Activated CD4-positive, alpha-beta T cell treated with anti-CD3 and anti-CD28 coated beads, Interleukin-2, amount 50 U/mL, for 1 hour (primary cell): ENCODE data around the gene LRRN4.
A peak's percentile ranks its signal among the peaks of the same experiment; 100 is the strongest.

ENCODE experiments used
- DNase-seq: peaks from one replicate; pipeline ENCODE4 v3.0.0-alpha.2; 2020

LRRN4 gene

GRCh38 chr20:6030453-6031080 lies 23.3 kb downstream of the LRRN4 start:
- no peak for DNase-seq

DNA sequence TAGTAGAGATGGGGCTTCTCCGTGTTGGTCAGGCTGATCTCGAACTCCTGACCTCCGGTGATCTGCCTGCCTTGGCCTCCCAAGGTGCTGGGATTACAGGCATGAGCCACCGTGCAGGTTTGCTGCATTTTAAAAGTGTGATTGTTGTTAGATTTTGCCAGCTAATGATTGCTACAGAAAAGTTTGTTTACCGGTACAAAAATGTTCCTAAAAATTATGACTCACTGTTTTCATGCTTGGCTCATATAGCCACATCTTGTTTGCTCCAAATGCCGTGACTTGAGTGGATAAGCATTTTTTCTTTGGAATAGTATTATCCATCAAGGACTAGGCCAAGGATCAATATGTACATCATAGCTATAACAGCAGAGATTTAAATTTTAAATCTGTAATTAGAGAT lies 24.3 kb downstream of the LRRN4 start:
- no peak for DNase-seq

GRCh38 chr20:6028818-6029217 lies 25.0 kb downstream of the LRRN4 start:
- no peak for DNase-seq

DNA sequence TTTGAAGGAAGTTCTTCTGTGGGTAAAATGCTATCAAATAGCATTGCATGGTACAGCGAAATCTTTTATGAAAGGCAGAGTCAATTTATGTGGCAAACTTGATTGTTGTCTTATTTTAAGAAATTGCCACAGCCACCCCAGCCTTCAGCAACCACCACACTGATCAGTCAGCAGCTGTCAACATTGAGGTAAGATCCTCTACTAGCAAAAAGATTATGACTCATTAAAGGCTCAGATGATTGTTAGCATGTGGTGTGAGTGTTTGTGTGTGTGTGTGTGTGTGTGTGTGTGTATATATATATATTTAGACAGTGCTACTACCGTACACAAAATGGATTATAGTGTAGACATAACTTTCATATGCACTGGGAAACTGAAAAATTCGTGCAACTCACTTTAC lies 27.8 kb downstream of the LRRN4 start:
- no peak for DNase-seq

DNA sequence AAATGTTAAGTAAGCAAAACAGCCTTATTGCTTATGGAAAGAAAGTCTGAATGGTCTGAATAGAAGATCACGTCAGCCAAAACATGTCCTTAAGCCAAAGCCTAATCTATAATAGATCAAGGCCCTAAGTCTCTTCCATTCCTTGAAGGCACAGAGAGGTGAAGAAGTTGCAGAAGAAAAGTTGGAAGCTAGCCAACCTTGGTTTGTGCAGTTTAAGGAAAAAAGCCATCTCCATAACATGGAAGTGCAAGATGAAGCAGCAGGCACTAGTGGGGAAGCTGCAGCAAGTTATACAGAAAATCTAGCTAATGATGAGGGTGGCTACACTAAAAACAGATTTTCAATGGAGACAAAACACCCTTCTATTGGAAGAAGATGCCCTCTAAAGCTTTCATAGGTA lies 29.1 kb downstream of the LRRN4 start:
- DNase-seq, result no peak

DNA sequence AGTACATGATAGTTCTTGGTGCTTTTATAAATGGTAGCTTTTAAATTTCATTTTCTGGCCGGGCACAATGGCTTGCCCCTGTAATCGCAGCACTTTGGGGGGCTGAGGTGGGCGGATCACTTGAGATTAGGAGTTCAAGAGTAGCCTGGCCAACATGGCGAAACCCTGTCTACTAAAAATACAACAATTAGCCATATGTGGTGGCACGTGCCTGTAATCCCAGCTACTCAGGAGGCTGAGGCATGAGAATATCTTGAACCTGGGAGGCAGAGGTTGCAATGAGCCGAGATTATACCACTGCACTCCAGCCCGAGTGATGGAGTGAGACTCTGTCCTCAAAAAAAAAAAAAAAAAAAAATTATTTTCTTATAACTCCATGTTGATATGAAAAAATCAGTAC lies 36.0 kb downstream of the LRRN4 start:
- DNase-seq, result no peak

- no peak for DNase-seq
Observed at GRCh38 chr20:6017467-6017866, 36.4 kb downstream of the LRRN4 start.

GRCh38 chr20:6014957-6015356 lies 38.9 kb downstream of the LRRN4 start:
- no peak for DNase-seq

DNA sequence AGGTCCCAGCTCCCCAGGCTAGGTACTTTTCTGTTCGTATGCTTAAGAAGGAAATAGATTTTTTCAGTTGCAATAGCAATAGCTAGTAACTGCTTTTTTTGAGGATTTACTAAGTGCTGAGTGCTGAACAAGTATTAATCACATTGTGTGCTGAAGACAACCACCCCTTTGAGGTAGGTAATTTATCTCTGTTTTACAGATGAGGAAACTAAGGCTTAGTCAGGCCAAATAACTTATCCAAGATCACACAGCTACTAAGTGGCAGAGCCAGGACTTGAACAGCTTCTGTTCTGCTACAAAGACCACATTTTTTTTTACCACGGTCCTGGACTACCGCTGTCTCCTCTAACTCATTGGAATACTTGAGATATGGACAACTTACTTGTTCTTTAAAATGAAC lies 39.8 kb downstream of the LRRN4 start:
- DNase-seq, result no peak

- DNase-seq, result no peak
Observed at GRCh38 chr20:6012179-6012578, 41.7 kb downstream of the LRRN4 start.

DNA sequence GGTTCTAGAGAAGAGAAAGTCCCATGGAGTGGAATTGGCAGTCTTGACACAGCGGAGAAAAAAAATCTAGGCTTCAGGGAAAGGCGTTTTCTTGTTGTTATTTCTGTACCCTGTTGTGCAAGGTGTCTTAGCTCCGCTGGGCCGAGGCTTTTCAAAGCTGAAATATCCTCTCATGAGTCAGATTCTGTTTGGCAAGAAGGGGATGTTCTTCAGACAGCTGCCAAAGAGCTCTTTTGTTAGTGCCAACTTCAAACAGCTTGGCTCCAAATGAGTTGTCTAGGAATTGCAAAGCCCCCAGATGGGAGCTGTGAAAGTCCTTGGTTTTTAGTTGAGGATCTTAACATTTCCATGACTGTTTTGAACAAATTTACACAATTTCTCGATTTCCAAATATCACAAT lies 45.6 kb downstream of the LRRN4 start:
- DNase-seq, result no peak

DNA sequence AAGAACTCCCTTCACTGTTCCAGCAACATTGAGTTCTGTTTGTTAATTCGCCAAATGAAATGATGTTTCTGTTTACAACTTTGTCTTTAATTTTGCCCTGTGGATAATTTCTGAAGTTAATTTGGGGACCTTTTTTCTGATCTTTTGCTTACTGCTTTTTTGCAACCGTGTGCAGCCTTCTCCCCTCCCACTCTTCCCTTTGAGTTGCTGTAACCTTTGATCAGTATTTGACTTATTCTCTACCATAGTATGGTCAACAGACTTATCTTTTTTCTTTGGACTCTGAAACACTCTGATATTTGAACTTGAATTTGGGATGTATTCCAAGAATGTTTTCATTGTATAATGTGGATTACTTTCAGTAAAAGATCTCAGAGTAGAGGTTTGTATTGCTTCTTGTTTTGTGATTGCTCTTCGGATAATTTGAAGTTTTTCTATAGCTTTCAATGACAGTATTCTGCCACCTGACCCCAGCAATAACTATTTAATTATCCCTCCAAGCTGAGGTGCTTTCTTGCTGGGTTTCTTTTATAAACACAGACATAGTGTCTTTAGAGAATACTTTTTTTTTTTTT lies 46.2 kb downstream of the LRRN4 start:
- DNase-seq, result no peak

- DNase-seq, result no peak
Observed at GRCh38 chr20:6007094-6007528, 46.7 kb downstream of the LRRN4 start.

DNA sequence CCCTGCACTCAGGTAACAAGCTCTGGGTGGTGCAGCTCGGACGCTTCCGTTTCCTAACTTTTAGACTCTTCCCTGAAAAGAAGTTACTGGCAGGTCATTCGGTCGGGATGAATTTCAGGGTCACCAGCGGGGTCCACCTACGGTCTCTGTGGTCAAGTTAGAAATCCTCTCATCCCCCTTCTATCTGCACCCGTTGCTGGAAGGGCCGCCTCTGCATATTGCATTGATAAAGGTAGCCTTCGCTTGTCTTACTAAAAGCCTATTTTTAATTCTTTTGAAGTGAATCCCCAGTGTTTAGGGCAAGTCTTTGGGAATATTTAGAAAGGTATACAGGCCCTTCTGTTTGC lies 47.3 kb downstream of the LRRN4 start:
- no peak for DNase-seq

- no peak for DNase-seq
Observed at GRCh38 chr20:6000871-6001270, 53.0 kb downstream of the LRRN4 start.

- no peak for DNase-seq
Observed at GRCh38 chr20:5999783-6000182, 54.1 kb downstream of the LRRN4 start.

- peak; percentile 5 for DNase-seq
Observed at GRCh38 chr20:5996765-5997164, 57.1 kb downstream of the LRRN4 start.

GRCh38 chr20:5991623-5992441 lies 62.0 kb downstream of the LRRN4 start:
- no peak for DNase-seq

- DNase-seq, result no peak
Observed at GRCh38 chr20:5990946-5991345, 62.9 kb downstream of the LRRN4 start.
